ENCODE data around the gene DLG1. TPM values are rescaled to one million over a fixed set of nuclear protein-coding genes. Genes with fewer than 3 reads are reported as not detected.

DLG1 gene
- total RNA-seq, 4 donors from 2014 or later = 136 to 221 (median 172) TPM

- H3K27me3 ChIP-seq = no peaks in the 10 kb centered on the region
- DNase-seq = no peak
- peaks cover 0 to 17% (median 0%) of the 10 kb centered on the region in 3 donors for H3K36me3 ChIP-seq
- H3K4me1 ChIP-seq = no peaks in the 10 kb centered on the region
- TF ChIP-seq POLR2A (IDR thresholded peaks at IDR 0.05) = no peak
- TF ChIP-seq CTCF (IDR thresholded peaks at IDR 0.05) = no peak
- H3K27ac ChIP-seq = no peak overlapping the region
- H3K9me3 ChIP-seq = peaks cover 0 to 25% (median 4%) of the 10 kb centered on the region in 4 donors
- no peak overlapping the region for H3K4me3 ChIP-seq
Observed at GRCh38 chr3:197244751-197245150, 53.7 kb downstream of the DLG1 start.

GRCh38 chr3:197242784-197243432 is 55.5 kb downstream of the DLG1 start:
- TF ChIP-seq CTCF (IDR thresholded peaks at IDR 0.05) (no peak), POLR2A (IDR thresholded peaks at IDR 0.05) (no peak)
- Histone ChIP-seq H3K27ac (no peak overlapping the region), H3K9me3 (peaks cover 0 to 11% (median 0%) of the 10 kb centered on the region in 4 donors), H3K4me3 (no peak overlapping the region), H3K36me3 (peaks cover 0 to 14% (median 0%) of the 10 kb centered on the region in 3 donors), H3K4me1 (peaks cover 0 to 2% (median 0%) of the 10 kb centered on the region in 4 donors), H3K27me3 (no peaks in the 10 kb centered on the region)
- DNase-seq = no peak

GRCh38 chr3:197241173-197241572 is 57.2 kb downstream of the DLG1 start:
- no peak for TF ChIP-seq POLR2A (IDR thresholded peaks at IDR 0.05)
- no peak for TF ChIP-seq CTCF (IDR thresholded peaks at IDR 0.05)
- Histone ChIP-seq H3K4me3 (no peak overlapping the region), H3K36me3 (peaks cover 0 to 14% (median 0%) of the 10 kb centered on the region in 3 donors), H3K4me1 (peaks cover 0 to 13% (median 0%) of the 10 kb centered on the region in 4 donors), H3K27me3 (no peaks in the 10 kb centered on the region), H3K9me3 (peaks cover 0 to 11% (median 0%) of the 10 kb centered on the region in 4 donors), H3K27ac (no peak overlapping the region)
- no peak for DNase-seq

- no peaks in the 10 kb centered on the region for H3K27me3 ChIP-seq
- TF ChIP-seq POLR2A (IDR thresholded peaks at IDR 0.05) (no peak), CTCF (IDR thresholded peaks at IDR 0.05) (no peak)
- no peak overlapping the region for H3K4me3 ChIP-seq
- peaks cover 0 to 11% (median 0%) of the 10 kb centered on the region in 4 donors for H3K9me3 ChIP-seq
- H3K4me1 ChIP-seq = peaks cover 0 to 13% (median 0%) of the 10 kb centered on the region in 4 donors
- H3K27ac ChIP-seq = no peak overlapping the region
- no peak for DNase-seq
- H3K36me3 ChIP-seq = peaks cover 0 to 14% (median 0%) of the 10 kb centered on the region in 3 donors
Observed at GRCh38 chr3:197239857-197240256, 58.6 kb downstream of the DLG1 start.

- no peak for DNase-seq
- no peak for TF ChIP-seq CTCF (IDR thresholded peaks at IDR 0.05)
- TF ChIP-seq POLR2A (IDR thresholded peaks at IDR 0.05) = no peak
- Histone ChIP-seq H3K4me3 (no peak overlapping the region), H3K27ac (no peak overlapping the region), H3K9me3 (peaks cover 0 to 11% (median 0%) of the 10 kb centered on the region in 4 donors), H3K4me1 (peaks cover 0 to 13% (median 0%) of the 10 kb centered on the region in 4 donors), H3K27me3 (no peaks in the 10 kb centered on the region), H3K36me3 (peaks cover 0 to 4% (median 0%) of the 10 kb centered on the region in 3 donors)
Observed at GRCh38 chr3:197238842-197239241, 59.6 kb downstream of the DLG1 start.
